Activated CD4-positive, alpha-beta T cell treated with anti-CD3 and anti-CD28 coated beads for 24 hours (primary cell): ENCODE data around the gene LAMB4.

Experiments used
- DNase-seq, 2 donors: peaks; one replicate each; pipeline ENCODE4 v3.0.0-alpha.2; 2020; ENCODE audit warnings: low read depth in 2 of 2

Gene LAMB4

GRCh38 chr7:108079648-108080591 lies 50.2 kb downstream of the LAMB4 start:
- no peak for DNase-seq

DNA sequence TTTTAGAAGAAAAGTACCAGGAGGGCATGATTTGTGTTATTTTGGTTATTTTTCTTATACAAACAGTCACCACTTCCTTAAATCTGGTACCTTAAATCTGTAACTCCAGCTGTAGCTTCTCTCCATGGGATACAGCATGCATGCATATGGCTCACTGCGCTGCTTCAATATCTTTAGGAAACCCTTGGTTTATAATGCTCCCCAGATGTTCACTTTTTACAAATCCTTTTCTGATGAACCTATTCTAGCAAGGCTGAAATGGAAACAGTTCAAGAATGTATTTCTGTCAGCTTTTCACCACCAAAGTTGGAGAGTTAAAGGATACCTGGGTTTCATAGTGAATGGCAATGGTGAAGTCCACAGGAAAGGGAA lies 50.9 kb downstream of the LAMB4 start:
- DNase-seq, result no peak

DNA sequence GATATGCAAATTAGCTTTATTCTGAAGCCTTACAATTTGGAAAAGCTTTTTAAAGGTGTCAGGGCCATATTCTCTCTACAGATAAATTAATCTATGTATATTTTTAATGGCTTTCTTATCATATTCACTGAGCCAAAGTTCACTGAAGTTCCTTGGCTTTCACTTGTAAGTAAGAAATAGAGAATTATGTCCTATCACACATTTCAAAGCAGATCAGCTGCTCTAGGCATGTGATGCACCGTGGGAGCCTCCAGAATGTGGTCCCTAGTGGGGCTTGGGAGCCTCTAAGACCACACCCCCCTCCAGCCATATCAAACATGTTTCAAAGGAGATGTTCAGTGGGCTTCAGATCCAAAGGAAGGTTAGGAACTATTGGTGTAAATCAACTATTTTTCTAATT lies 51.5 kb downstream of the LAMB4 start:
- no peak for DNase-seq

- DNase-seq, result no peak
These were observed 51.9 kb downstream of the LAMB4 start for GRCh38 chr7:108078211-108078673.

DNA sequence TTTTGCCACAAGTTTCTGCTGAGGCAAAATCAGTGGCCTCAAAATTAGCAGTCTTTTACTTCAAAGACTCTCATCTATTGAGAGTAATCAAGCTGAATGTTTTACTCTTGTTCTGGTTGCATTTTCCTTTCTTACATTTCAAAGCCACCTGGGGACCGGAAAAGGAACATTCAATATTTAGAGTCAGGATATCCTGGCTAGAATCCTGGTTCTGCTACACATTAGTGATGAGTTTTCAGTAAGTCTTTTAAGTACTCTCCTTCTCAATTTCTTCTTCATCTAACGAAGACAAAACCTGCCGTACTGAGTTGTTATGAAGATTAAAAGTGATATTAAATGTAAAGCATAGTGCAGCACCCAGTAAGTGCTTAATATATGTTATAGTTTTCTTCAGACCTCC lies 52.5 kb downstream of the LAMB4 start:
- DNase-seq, result no peak

GRCh38 chr7:108076156-108076555 lies 54.0 kb downstream of the LAMB4 start:
- no peak for DNase-seq

DNA sequence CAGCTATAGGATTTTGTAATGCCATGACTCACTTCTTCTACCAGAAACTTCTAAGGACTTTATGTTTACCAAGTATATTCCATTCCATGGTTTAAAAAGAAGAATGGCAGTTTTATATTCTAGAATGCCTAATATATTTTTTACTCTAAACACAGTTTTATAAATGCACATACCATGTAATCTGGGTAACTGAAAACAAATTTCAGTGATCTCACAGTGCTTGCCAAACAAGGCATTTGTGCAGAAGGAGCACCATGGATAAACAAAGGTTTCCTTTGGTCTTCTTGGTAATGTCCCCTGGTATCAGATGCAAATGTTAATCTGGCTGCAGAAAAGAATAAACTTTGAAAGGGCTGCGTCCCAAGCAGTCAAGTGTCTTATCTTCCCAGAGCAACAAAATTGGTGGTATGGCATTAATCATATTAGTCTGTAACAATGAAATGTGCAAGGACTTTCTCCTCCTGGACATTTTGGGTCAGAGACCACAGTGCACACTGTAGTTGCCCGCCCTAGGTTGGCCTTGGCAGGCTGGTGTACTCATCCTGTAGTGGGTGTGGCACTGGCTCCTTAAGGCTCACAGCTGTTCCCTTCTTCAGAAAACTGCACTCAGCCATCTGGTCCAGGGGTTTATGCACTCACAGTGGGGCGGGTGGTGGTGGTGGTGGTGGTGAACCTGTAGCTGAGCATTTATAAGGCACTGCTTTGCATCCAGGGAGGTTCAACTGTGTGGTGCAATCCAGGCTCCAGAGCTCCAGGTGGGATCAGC lies 56.7 kb downstream of the LAMB4 start:
- no peak for DNase-seq

GRCh38 chr7:108072739-108073138 lies 57.4 kb downstream of the LAMB4 start:
- no peak for DNase-seq

DNA sequence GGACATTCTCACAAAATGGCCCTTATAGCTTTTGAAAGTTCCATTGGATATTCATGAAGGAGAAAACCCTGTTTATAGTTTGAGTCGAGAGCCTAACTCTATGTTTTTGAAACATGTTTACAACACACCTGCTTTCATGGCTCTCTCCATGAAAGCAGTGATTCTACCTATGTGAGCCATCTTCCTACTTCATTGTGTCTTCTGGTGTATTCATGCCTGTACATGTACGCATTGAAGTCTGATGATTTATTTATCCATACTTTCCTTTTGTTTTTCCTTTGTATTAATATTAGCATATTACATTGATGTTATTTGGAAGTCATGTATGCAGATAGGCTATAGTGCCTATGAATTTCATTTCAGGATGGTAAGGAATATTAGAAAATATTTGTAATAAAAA lies 58.0 kb downstream of the LAMB4 start:
- DNase-seq, result no peak

DNA sequence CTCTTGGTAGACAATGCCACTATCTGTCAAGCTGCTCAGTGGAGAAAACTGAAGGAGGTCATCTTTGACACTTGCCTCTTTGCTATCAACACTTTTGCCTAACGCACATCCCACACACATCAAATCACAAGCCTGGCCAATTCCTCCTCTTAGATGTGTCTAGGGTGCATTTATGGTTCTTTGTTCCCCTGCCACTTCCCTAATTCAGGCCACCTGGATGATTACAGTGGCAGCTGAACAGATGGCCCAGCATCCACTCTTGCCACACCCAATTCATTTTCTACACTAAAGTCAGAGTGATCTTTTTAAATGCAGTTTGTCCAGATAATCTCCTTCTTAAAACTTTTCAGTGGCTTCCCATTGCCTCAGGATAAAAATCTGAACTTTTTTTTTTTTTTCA lies 58.6 kb downstream of the LAMB4 start:
- no peak for DNase-seq

DNA sequence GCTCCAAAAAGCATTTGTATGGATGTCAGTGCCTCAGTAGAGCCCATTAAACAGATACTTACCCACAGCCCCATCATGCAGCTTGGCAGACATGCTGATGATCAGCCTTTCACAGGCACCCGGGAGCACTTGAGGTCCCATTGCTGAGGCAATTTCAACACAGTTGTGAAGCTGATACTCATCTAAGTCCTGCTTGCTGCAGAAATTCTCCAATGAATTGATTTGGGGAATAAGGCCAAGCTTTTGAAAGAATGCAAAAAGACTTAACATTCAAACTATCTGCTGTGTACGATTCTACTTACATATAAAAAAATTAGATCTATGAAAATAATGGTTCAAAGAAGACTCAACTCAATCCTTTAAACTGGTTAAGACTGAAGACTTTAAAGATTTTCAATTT lies 60.5 kb downstream of the LAMB4 start:
- DNase-seq, result no peak

DNA sequence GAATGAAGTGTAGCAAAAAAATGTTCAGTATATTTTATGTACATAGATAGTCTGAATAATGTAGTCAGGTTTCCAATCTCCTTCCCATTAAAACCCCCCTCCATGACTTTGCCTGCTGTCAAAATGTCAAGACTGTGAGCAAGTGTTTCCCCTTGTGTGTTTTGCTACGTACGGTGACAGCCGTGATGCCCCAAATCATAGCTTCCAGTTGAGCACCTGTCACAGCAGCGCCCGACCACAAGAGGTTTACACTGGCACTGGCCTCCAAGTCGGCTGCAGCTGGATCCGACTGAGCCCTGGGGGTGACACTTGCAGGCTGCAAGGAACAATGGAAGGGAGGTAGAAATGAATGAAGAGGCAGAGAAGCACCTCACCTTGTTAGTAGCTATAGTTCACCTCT lies 62.3 kb downstream of the LAMB4 start:
- no peak for DNase-seq

- no peak for DNase-seq
These were observed 63.7 kb downstream of the LAMB4 start for GRCh38 chr7:108066486-108066885.

- no peak for DNase-seq
These were observed 66.6 kb downstream of the LAMB4 start for GRCh38 chr7:108063520-108063933.

GRCh38 chr7:108062250-108063014 lies 67.7 kb downstream of the LAMB4 start:
- no peak for DNase-seq

DNA sequence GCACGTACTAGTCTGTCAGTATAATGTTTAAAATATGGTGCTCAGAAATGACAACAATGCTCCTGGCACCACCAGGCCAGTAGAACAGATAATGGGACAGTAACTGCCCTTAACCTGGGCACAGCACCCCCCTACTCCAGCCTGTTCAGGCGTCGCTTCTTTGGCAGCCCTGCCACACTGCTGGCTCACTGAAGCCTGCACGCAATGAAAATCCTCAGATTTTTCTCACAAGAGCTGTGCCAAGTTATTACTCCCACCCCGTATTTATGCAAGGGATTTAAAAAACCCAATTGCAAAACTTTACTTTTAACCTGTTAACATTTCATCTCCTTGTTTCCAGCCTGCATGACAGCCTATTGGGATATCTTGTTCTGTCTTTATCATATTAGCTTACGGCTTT lies 70.6 kb downstream of the LAMB4 start:
- DNase-seq, result no peak

- no peak for DNase-seq
These were observed 72.1 kb downstream of the LAMB4 start for GRCh38 chr7:108057951-108058481.

GRCh38 chr7:108055611-108056021 lies 74.5 kb downstream of the LAMB4 start:
- DNase-seq, result no peak

GRCh38 chr7:108054537-108054936 lies 75.6 kb downstream of the LAMB4 start:
- no peak for DNase-seq

- DNase-seq, result no peak
These were observed 76.9 kb downstream of the LAMB4 start for GRCh38 chr7:108053250-108053649.

DNA sequence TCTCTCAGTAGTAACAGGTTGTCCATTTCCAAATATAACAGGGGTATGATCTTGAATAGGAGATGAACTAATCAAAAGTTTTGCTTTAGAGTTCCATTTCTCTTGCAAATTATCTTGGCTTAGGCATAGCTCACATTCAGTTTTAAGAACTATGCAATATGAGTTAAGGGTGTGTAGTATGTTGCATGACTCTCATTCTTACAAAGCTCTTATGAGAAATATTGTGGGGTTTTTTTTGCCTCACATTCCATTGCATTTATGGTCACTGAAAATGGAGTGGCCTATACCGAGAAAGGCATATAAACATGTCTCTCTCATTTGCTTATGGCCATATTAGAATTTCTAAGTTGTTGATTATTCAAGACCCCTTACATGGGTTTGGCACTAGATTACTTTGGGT lies 78.7 kb downstream of the LAMB4 start:
- DNase-seq, result no peak

DNA sequence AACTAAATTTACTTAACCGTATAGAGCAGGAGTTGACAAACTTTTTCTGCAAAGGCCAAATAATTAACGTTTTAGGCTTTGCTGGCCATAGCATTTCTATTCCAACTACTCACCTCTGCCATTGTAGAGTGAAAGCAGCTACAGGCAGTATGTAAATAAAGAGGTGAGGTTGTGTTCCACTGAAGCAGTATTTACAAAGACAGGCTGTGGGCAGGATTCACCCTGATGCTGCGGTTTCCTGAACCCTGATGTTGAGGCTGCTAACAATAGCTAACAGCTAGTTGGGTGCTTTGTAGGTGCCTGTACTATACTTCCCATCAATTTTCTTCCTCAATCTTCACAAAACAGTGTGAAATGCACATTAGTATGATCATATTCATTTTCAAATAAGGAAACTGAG lies 80.2 kb downstream of the LAMB4 start:
- DNase-seq, result no peak
